Activated naive CD8-positive, alpha-beta T cell (primary cell): ENCODE measurements around the gene DPH1.

ENCODE experiments used
- H3K27ac Mint-ChIP-seq: one replicate; pipeline ENCODE4 v1.8.0; 2021; ENCODE audit warnings: mixed read lengths
- H3K27me3 Mint-ChIP-seq: one replicate; pipeline ENCODE4 v1.8.0; 2021; ENCODE audit warnings: mixed read lengths
- H3K36me3 Mint-ChIP-seq: one replicate; pipeline ENCODE4 v1.8.0; 2021; ENCODE audit warnings: mixed read lengths
- H3K4me1 Mint-ChIP-seq: one replicate; pipeline ENCODE4 v1.8.0; 2021; ENCODE audit warnings: low read depth, mixed read lengths
- H3K4me3 Mint-ChIP-seq: one replicate; pipeline ENCODE4 v1.8.0; 2021; ENCODE audit warnings: mild to moderate bottlenecking, mixed read lengths
- H3K9me3 Mint-ChIP-seq: one replicate; pipeline ENCODE4 v1.8.0; 2021; ENCODE audit warnings: low read depth, mixed read lengths

Gene DPH1

DNA sequence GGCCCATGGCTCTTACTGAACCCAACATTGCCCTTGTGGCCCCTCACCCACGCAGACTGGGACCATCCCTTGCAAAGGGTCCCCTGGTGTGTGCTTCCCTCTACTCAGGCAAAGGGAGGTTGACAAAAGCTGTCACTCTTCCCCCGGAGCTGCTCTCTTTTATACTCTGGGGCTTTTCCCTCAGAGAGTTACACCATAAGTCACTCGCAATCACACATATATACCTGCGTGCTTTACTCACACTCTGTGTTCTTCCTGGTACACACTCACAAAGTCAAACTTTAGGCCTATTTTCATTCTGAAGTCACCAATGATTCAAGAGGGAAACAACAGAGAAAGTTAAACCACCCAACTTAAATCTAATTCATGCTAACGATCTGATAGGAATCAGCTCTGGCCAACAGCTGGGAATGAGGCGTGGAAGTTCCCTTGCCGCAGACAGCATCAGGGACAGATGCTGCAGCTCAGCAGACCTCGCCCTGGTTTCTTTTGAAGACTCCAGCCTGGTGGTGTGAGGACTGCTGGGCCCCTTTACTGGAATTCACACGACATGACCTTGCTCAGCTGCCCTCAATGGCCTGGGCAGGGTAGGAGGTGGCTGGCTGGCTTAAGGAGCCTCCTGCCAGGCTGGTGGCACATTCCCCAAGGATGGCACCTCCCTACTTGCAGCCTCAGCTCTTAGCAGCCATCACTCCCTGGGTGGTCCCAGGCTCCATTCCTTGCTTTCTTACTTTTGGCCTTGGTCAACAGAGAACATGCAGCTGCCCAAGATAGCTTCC is 52.2 kb downstream of the DPH1 start:
- peaks cover 32% of the 10 kb centered on the region for H3K36me3 Mint-ChIP-seq
- H3K27ac Mint-ChIP-seq, result no peak overlapping the region
- no peaks in the 10 kb centered on the region for H3K27me3 Mint-ChIP-seq
- H3K4me3 Mint-ChIP-seq, result no peak overlapping the region
- H3K4me1 Mint-ChIP-seq, result peaks cover 7% of the 10 kb centered on the region
- H3K9me3 Mint-ChIP-seq, result no peaks in the 10 kb centered on the region

GRCh38 chr17:2083613-2084035 is 53.7 kb downstream of the DPH1 start:
- Mint-ChIP-seq H3K36me3 (peaks cover 26% of the 10 kb centered on the region), H3K4me1 (peaks cover 21% of the 10 kb centered on the region), H3K27me3 (no peaks in the 10 kb centered on the region), H3K27ac (no peak overlapping the region), H3K4me3 (no peak overlapping the region), H3K9me3 (no peaks in the 10 kb centered on the region)

DNA sequence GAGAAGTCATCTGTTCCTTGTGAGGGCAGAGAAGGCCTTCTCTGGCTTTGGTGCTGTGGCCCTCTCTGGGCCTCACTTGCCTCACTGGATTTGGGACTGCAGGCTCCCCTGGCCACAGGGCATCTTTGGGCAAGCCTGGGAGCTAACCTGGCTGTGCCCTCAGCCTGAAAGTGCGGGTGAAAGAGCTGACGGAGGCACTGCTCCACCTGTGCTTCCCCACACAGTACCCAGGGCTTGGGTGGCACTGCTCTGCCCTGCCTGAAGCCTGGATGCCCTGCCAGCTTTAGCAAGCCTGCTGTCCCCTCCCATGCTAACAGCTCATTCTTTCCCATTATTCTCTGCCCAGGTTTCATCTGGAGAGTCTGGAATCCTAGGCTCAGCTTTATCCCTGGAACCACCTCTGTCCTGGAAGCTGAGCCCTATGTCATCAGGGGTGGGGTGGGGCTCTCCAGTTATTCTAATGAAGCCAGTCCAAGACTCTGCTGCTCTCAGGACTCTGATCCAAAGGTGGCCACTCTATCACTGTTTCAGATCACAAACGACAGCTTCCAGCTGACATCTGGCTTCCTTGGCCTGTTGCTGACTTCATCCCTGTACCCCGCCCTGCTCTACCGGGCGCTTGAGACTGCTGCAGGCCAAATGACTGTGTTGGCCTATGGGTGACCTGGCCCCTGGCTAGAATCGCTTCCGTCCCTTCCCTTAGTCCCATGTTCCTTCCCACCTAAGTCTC is 54.2 kb downstream of the DPH1 start:
- Mint-ChIP-seq H3K27ac (no peak overlapping the region), H3K4me3 (no peak overlapping the region), H3K4me1 (peaks cover 27% of the 10 kb centered on the region), H3K9me3 (no peaks in the 10 kb centered on the region), H3K27me3 (no peaks in the 10 kb centered on the region), H3K36me3 (peaks cover 25% of the 10 kb centered on the region)

DNA sequence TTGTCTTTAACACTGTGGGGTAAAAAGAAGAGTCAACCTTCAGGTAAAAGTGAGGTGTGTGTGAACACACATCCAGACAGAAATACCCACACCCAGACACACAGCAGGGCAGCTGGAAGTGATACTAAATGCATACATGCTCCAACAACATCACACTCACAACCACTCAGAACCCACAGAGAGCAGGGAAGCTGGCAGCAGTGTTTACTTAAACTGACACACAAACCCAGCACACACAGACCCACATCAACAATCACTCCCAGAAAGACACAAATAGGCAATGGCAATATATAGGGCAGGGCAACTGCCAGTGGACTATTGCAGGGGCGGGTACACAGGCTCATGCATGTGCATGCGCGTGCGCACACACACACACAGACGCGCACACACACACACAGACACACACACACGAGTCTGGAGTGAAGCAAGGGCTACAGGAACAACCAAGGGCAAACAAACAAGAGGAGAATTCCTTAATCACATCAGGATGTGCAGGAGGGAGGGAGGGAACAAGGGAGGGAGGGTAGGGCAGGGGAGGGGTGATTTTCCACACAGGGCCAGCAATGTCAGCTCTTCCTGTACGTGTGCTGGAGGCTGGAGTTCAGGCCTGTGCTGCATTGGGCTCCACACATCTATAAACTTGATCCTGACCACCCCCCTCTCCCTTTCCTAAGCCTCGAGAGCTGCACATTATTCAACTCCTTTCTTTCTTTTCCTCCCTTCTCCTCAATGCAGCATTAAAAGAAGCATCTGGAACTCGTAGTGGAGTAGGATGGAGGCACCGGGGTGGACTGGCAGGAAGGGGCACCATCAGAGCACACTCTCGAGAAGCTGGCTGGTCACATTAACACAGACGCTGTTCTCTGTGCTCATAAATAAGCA is 55.1 kb downstream of the DPH1 start:
- peaks cover 35% of the 10 kb centered on the region for H3K4me1 Mint-ChIP-seq
- no peaks in the 10 kb centered on the region for H3K9me3 Mint-ChIP-seq
- H3K27me3 Mint-ChIP-seq, result no peaks in the 10 kb centered on the region
- no peak overlapping the region for H3K4me3 Mint-ChIP-seq
- H3K36me3 Mint-ChIP-seq, result peaks cover 23% of the 10 kb centered on the region
- no peak overlapping the region for H3K27ac Mint-ChIP-seq

DNA sequence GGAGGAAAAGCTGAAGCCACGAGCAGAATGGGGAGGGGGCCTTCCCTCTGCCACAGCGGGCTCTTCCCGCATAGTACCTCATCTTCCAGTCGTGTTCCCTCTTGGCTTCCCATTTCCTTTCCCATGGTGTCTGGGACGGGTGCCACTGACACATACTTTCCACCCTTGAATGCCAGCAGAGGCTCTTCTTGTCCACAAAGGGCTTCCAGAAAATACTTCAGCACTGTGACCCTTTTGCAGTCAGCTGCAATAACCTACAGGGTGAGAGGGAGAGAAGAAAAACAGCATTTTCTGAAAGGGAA is 55.6 kb downstream of the DPH1 start:
- Mint-ChIP-seq H3K27ac (peak overlapping the region; percentile 34), H3K36me3 (peaks cover 23% of the 10 kb centered on the region), H3K4me1 (peaks cover 41% of the 10 kb centered on the region), H3K9me3 (no peaks in the 10 kb centered on the region), H3K4me3 (no peak overlapping the region), H3K27me3 (no peaks in the 10 kb centered on the region)

DNA sequence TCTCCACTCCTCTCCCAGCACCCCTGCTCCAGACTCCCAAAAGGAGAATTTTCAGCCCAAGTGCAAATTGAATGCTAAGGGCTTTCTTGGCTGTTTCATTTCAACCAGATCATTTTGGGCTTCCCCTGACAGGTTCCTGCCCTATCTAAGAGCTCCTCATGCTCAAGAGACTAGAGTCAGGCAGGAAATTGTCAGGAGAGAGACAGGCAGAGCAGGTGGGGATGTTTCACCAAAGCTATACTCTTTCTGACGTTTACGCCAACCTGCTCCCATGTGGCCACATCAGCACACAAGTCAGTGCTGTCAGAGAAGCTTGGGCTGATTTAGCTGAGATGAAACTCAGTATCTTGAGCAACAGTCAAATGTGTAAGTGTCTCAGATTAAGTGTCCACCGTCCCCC is 56.4 kb downstream of the DPH1 start:
- Mint-ChIP-seq H3K27me3 (no peaks in the 10 kb centered on the region), H3K9me3 (no peaks in the 10 kb centered on the region), H3K36me3 (peaks cover 23% of the 10 kb centered on the region), H3K4me1 (peaks cover 48% of the 10 kb centered on the region), H3K27ac (peak overlapping the region; percentile 83), H3K4me3 (no peak overlapping the region)

DNA sequence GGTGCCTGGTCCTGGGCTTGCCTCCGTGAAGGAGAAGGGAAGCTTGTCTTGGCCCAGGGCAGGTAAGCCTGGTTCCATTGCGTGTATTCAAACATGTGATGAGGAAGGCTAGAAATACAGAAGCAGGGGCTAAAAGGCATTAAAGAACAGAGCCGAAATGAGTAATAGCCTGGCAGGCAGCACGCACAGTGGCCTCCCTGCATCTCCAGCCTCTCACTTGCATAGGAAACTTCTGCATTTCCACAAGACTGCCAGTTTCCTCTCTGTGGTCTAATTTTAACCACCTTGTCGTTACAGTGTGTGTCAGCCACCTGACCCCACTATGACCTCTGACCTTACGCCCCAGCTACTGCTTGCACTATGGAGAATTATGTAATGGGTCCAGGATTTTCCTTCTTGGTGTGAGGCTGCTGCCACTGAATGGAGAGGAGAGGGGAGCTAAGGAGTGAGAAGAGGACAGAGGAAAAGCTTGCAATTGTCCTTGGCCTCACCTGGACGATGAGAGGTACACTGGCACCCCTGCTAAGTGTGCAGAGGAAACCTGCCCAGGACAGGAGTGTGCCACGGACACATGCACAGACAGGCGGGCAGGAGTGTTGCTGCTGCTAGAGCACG is 57.8 kb downstream of the DPH1 start:
- H3K27me3 Mint-ChIP-seq, result no peaks in the 10 kb centered on the region
- peaks cover 23% of the 10 kb centered on the region for H3K36me3 Mint-ChIP-seq
- H3K9me3 Mint-ChIP-seq, result no peaks in the 10 kb centered on the region
- H3K4me3 Mint-ChIP-seq, result peak overlapping the region; percentile 69
- peak overlapping the region; percentile 83 for H3K27ac Mint-ChIP-seq
- H3K4me1 Mint-ChIP-seq, result peaks cover 55% of the 10 kb centered on the region

DNA sequence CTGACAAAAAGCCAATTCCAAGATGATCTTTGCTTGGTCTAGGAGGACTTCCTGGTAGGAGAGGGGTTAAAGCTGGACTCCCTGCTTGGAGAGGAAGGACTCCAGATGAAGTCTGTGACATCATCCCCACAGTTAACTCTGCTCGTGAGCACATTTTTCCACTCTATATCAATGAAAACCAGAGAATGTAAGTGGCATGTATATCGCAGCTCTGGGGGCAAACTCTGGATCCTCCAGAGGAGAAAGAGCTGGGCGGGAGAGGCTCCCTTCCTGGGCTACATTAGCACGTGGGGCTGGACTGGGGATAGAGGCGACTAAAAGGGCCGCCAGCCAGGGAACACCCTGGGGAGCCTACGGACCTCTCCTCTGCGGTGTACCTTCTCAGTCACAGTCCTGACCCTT is 59.1 kb downstream of the DPH1 start:
- Mint-ChIP-seq H3K4me3 (peak overlapping the region; percentile 92), H3K9me3 (no peaks in the 10 kb centered on the region), H3K27ac (peak overlapping the region; percentile 93), H3K27me3 (no peaks in the 10 kb centered on the region), H3K36me3 (peaks cover 15% of the 10 kb centered on the region), H3K4me1 (peaks cover 56% of the 10 kb centered on the region)

DNA sequence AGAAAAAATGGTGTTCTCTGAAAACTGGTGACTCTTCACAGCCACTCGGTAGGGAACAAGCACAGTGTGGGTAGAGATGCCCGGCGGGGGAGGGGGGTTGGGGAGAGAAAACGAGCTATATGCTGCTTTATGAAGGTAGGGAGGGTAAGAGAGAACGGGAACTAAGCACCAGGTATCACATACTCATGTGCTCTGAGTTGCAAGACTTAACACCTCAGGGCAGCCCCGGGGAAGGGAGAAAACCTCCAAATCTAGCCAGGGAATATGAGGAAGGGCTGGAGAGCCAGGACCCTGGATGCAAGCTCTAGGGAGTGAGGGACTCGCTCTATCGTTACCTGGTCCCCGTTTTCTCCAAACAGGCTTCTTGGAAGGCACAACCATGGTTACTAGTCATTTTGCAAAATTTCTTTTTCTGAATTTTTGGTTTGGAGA is 60.3 kb downstream of the DPH1 start:
- Mint-ChIP-seq H3K9me3 (no peaks in the 10 kb centered on the region), H3K4me3 (peak overlapping the region; percentile 92), H3K27ac (peak overlapping the region; percentile 93), H3K4me1 (peaks cover 56% of the 10 kb centered on the region), H3K27me3 (no peaks in the 10 kb centered on the region), H3K36me3 (peaks cover 15% of the 10 kb centered on the region)

DNA sequence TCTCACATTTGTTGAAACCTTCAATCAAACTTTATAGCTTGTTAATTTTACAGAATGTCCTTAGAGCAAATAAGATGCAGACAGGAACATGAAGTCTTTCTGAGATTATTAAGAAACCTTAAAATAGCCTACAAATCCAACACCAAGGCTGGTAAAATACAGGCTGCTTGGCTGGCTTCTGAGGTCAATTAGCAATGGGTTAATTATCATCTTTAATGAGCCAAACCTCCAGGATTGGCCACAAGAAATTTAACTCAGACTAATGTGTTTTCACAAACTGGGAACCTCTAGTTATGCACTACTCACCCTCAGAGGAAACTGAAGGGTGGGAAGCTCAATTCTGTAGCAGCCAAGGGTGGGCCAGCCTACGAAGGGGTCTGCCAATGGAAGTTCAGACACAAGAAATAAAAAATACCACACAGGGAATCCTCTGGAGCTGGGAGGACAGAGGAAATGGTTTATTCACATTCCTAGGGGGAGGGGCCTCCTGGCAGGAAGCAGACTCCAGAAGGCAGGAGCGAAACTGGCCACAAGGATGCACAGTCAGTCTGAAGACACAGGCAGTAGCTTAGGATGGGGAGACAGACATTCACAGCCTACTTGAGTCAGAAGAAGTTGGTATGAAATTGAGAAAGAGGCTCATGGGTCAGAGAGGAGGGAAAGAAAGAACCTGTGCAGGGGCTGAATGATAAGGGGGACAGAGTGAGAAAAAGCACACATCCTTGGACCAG is 61.0 kb downstream of the DPH1 start:
- peaks cover 15% of the 10 kb centered on the region for H3K36me3 Mint-ChIP-seq
- no peak overlapping the region for H3K27ac Mint-ChIP-seq
- peak overlapping the region; percentile 92 for H3K4me3 Mint-ChIP-seq

GRCh38 chr17:2092253-2092652 is 62.3 kb downstream of the DPH1 start:
- Mint-ChIP-seq H3K4me1 (peaks cover 48% of the 10 kb centered on the region), H3K9me3 (no peaks in the 10 kb centered on the region), H3K36me3 (peaks cover 10% of the 10 kb centered on the region), H3K27ac (no peak overlapping the region), H3K4me3 (no peak overlapping the region), H3K27me3 (no peaks in the 10 kb centered on the region)

More for the DNA sequence above, 61.0 kb downstream of the DPH1 start:
- H3K4me1 Mint-ChIP-seq, result peaks cover 56% of the 10 kb centered on the region
- H3K9me3 Mint-ChIP-seq, result no peaks in the 10 kb centered on the region
- no peaks in the 10 kb centered on the region for H3K27me3 Mint-ChIP-seq

- no peaks in the 10 kb centered on the region for H3K9me3 Mint-ChIP-seq
- H3K4me1 Mint-ChIP-seq, result peaks cover 37% of the 10 kb centered on the region
- no peak overlapping the region for H3K27ac Mint-ChIP-seq
These were observed 63.4 kb downstream of the DPH1 start for GRCh38 chr17:2093349-2093748.

More at GRCh38 chr17:2093349-2093748, 63.4 kb downstream of the DPH1 start:
- Mint-ChIP-seq H3K36me3 (peaks cover 6% of the 10 kb centered on the region), H3K27me3 (no peaks in the 10 kb centered on the region), H3K4me3 (no peak overlapping the region)
